Globus pallidus (tissue), 1 donor: Measurements from ENCODE around the gene BRWD1.
"Not testable (repeated sequence)": the region's sequence is repeated elsewhere in the genome, so short reads cannot be mapped to it uniquely, and the experiment has no call there.

Experiments used
- DNase-seq: peaks from one replicate; pipeline ENCODE4 v3.0.0-alpha.2; 2015; ENCODE audit warnings: low spot score

BRWD1 gene

DNA sequence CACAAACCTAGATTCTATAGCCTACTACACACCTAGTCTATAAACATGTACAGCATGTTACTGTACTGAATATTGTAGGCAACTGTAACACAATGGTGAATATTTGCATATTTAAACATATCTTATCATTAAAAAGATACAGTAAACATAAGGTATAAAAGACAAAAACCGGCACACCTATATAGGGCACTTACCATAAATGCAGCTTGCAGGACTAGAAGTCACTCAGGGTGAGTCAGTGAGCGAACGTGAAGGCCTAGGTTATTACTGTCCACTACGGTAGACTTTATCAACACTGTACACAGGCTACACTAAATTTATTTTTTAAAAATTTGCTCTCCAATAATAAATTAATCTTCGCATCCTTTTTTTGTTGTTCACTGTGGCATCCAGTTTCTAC lies 143.5 kb downstream of the BRWD1 start:
- DNase-seq: no peak

- DNase-seq: no peak
These were observed 144.6 kb downstream of the BRWD1 start for GRCh38 chr21:39168800-39169199.

- DNase-seq: no peak
These were observed 148.9 kb downstream of the BRWD1 start for GRCh38 chr21:39164523-39164922.

DNA sequence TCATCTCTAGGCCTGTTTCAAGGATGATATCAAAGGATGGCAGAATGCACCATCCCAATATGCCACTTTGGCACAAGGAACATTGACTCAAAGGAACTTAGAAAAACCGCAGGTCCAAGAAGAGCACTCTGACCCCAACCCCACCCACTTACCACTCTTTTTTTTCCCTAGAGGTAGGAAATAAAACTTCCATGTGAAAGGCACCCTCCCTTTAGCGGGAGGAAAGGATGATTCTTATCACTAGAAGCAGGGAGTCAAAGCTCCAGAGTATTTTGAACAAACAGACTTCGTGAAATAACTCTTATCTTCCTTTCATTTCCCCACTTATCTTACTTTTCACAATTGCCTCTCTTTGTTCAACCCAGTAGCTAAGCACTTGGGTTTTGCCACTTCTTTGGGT lies 152.4 kb downstream of the BRWD1 start:
- no peak for DNase-seq

DNA sequence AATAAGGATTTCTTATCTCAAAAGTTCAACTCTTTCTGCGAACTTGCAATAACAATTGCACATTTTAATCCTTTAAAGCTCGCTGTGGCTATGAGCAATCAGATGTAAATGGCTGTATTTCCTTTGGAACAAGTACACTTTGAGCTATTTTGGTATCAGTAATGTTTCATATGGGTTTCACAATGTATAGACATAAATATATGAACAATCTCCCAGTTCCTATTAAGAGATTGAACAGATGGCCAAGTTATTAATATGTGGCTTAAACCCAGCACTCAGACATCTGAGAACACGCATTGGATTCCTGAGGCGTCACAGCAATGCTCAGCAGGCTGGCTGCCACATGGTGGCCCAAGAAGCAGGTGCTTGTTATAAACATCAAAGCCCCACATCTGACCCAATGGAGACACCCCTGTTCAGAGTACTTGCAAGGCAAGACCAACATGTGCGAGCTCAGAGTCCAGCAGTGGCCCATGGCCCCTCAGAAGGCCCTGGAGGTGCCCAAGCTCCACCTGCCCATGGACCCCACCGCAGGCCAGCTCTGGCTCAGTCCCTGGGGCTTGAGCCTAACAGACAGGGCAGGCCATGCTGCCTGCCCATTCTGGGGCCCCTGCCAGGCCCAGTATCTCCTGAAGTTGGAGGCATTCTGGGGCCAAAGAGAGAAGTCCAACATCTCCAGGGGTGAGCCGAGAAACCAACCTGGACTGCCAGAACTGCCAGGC lies 153.9 kb downstream of the BRWD1 start:
- DNase-seq: no peak

DNA sequence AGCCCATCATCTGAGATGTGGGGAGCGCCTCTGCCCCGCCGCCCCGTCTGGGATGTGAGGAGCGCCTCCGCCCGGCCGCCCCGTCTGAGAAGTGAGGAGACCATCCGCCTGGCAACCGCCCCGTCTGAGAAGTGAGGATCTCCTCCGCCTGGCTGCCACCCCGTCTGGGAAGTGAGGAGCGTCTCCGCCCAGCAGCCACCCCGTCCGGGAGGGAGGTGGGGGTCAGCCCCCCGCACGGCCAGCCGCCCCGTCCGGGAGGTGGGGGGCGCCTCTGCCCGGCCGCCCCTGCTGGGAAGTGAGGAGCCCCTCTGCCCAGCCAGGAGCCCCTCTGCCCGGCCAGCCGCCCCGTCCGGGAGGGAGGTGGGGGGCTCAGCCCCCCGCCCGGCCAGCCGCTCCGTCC lies 156.2 kb downstream of the BRWD1 start:
- not testable (repeated sequence) for DNase-seq

GRCh38 chr21:39156024-39156423 lies 157.4 kb downstream of the BRWD1 start:
- no peak for DNase-seq

GRCh38 chr21:39155578-39155977 lies 157.9 kb downstream of the BRWD1 start:
- no peak for DNase-seq

DNA sequence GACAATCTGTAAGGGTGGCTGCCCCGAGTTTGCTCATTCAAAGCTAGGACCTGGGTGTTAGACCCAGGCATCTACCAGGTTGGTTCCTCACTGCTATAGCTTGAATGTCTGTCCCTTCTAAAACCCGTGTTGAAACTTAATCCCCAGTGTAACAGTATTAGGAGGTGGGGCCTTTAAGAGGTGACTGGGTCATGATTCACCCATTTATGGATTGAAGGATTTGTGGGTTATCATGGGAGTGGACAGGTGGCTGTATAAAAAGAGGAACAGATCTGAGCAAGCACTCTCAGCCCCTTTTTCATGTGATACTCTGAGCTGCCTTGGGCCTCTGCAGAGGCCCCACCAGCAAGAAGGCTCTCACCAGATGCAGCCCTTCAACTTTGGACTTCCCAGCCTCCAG lies 159.6 kb downstream of the BRWD1 start:
- no peak for DNase-seq

GRCh38 chr21:39153373-39153772 lies 160.1 kb downstream of the BRWD1 start:
- DNase-seq: no peak

DNA sequence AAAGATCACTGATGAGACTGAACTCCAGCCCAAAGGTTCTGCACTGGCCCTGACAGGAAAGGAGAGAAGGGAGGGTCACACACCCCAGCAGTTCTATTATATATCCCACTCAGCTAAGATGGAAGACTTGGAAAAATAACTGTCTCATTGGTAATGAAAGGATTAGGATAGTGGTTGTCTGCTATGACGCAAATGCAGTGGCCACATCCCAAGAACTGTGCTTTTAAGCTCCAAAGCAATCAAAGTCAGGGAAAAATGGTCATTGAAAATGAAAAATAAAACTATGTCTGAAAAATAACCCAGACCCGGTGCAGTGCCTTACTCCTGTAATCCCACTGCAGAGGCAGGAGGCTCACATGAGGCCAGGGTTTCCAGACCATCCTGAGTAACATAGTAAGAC lies 161.2 kb downstream of the BRWD1 start:
- DNase-seq: no peak

DNA sequence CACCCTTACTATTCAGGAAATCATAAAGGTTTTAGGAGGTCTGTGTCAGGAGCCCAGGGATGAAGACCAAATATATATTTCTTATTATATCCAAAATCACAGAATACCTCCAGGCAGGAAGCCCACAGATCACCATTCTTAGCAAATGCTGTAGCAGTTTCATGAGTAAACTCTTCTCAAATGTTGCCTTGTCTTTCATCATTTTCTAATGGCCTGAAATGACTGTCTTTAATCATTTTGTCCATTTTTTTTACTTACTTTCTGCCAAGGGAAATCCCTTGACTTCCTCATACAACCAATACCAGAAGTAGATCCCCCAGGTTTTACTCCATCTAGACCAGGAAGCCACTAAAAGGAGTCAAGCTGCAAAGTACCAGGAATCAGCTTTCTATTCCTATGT lies 162.6 kb downstream of the BRWD1 start:
- no peak for DNase-seq

DNA sequence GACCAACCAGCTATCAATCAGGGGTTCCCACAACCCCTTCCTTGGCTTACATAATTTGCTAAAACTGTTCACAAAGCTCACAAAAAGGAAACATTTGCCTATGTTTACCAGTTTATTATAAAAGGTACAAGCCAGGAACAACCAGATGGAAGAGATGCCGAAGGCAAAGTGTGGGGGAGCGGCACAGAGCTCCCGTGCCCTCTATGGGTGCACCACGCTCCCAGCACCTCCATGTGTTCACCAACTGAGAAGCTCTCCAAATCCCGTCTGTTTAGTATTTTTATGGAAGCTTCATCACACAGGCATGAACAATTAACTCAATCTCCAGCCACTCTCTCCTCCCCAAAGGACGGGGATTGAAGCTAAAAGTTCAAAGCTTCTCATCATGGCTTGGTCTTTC lies 163.1 kb downstream of the BRWD1 start:
- DNase-seq: no peak

GRCh38 chr21:39149882-39150281 lies 163.6 kb downstream of the BRWD1 start:
- no peak for DNase-seq

GRCh38 chr21:39148975-39149374 lies 164.5 kb downstream of the BRWD1 start:
- no peak for DNase-seq

- no peak for DNase-seq
These were observed 169.2 kb downstream of the BRWD1 start for GRCh38 chr21:39144191-39144590.

GRCh38 chr21:39142972-39143371 lies 170.5 kb downstream of the BRWD1 start:
- no peak for DNase-seq

DNA sequence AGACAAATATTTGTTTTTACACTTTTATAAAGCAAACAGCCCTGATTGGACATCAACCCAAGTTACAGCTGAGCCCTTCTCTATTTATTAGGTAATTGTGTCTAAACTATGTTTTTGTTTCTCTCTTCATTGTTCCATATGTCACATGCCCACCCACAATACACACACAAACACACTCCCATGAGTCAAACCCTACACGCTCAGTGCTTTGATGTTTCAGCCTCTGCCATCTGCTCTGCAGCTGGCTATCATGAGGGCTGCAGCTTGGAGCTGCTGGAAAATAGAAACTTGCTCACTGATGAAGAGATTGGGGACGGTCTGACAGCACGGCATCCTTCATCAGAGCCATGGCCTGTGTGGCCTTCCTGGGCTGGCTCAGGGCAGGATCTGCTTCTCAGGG lies 171.9 kb downstream of the BRWD1 start:
- no peak for DNase-seq

DNA sequence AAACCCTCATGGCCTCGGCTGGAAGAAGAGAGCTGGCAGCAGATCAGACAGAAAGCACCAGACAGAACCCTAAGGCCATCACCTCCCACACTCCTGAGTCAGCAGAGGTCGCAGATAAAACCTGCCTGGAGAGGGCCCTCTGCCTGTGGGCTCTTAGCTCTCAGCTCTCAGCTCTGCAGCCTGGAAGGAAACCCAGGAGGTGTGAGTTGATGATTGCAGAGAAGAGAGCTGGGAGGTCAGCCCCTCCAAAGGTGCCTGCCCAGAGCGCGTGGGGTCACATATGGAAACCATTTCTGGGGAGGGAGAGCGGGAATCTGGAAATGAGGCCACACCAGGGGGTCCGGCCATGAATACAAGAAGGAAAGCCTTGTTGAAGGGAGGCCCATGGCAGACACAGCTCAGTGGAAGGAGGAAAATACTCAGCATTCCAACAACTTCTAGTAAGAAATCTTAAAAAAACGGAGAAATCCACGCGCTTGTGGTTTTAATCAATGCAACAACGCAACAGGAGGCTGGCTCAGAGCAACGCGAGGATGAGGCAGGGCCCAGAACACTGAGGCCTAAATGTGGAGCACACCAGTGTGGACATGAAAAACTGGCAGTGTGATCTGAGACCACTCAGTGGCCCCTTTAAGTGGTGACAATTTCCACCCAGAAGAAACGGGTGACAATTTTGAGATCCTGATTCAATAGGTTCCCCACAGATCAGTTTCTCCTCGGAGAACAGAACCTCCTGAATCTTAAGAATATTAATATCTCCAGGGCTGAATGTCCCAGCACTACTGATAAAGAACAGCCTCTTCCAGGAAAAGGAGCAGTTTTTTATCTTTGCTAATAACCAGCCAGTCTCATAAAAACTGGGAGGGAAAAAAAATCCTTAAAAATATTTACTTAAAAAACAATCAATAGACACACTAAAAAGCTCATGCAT lies 175.9 kb downstream of the BRWD1 start:
- no peak for DNase-seq

DNA sequence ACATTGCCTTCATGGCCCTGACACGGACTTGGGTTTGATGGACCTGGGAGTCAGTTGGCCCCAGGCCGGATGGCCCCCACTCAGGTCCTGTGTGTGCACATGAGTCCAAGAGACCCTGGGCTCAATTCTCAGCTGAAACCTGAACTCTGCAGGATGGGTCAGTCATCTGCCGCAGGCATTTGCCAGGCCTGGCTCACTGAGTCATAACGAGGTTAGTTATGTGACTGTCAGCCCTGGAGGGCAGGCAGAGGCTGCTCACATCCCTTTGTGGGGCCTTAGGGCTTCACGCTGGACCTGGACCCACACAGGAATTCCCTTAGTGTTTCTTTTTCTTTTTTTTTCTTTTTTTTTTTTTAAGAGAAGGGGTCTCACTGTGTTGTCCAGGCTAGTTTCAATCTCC lies 176.7 kb downstream of the BRWD1 start:
- no peak for DNase-seq

DNA sequence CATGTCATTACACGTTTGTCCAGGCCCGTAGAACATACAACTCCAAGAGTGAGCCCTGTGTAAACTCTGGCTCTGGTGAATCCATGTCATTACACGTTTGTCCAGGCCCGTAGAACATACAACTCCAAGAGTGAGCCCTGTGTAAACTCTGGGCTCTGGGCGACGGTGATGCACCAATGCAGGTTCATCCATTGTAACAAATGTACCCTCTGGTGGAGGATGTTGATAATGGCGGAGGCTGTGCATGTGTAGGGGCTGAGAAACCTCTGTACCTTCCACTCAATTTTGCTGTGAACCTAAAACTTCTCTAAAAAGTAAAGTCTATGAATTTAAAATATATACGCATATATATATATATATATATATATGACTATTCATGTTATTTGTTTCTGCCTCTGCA lies 177.3 kb downstream of the BRWD1 start:
- not testable (repeated sequence) for DNase-seq

DNA sequence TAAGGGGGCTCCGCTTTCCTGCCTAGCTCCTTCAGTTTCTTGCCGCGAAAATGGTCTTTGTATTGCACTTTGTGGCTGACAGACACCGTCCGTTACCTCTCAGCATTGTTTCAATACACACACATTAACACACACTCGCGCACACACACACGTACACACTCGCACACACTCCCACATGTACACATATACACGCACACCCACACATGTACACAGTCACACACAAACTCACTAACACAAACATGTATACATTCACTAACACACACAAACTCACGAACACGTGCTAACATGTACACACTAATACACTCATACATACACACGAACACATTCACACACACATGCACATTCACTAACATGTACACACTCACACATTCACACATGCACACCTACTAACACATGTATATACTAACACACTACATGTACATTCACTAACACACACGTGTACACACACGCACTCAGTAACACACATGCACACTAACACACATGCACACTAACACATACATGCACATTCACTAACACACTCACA lies 179.1 kb downstream of the BRWD1 start:
- DNase-seq: no peak
